Stimulated activated CD4-positive, alpha-beta T cell treated with anti-CD3 and anti-CD28 coated beads, TNF-alpha, amount 100 ng/mL, for 1 hour (primary cell): ENCODE results near the gene SOCS2.
"Not testable (repeated sequence)": the region's sequence is repeated elsewhere in the genome, so short reads cannot be mapped to it uniquely, and the experiment has no call there.

Source experiments
- DNase-seq, 3 donors: peaks; one replicate each; pipeline ENCODE4 v3.0.0-alpha.2; 2020; ENCODE audit warnings: low read depth in 3 of 3, low spot score in 1 of 3

The SOCS2 gene

GRCh38 chr12:93592641-93593406, 20.3 kb downstream of the SOCS2 start:
- DNase-seq, result no peak

- DNase-seq, result no peak
These were observed 21.4 kb downstream of the SOCS2 start for GRCh38 chr12:93593843-93594242.

- no peak for DNase-seq
These were observed 22.4 kb downstream of the SOCS2 start for GRCh38 chr12:93594766-93595311.

- DNase-seq, result no peak
These were observed 22.9 kb downstream of the SOCS2 start for GRCh38 chr12:93595351-93595750.

- no peak for DNase-seq
These were observed 25.1 kb downstream of the SOCS2 start for GRCh38 chr12:93597608-93598007.

GRCh38 chr12:93599192-93599591, 26.7 kb downstream of the SOCS2 start:
- no peak for DNase-seq

GRCh38 chr12:93601591-93601990, 29.1 kb downstream of the SOCS2 start:
- DNase-seq, result no peak

GRCh38 chr12:93602897-93603668, 30.6 kb downstream of the SOCS2 start:
- no peak for DNase-seq

- no peak for DNase-seq
These were observed 31.3 kb downstream of the SOCS2 start for GRCh38 chr12:93603762-93604161.

GRCh38 chr12:93608313-93608712, 35.8 kb downstream of the SOCS2 start:
- DNase-seq, result no peak

GRCh38 chr12:93609281-93610192, 37.1 kb downstream of the SOCS2 start:
- no peak for DNase-seq

- no peak for DNase-seq
These were observed 40.3 kb downstream of the SOCS2 start for GRCh38 chr12:93612776-93613175.

- DNase-seq, result no peak
These were observed 42.6 kb downstream of the SOCS2 start for GRCh38 chr12:93614917-93615596.

- no peak for DNase-seq
These were observed 44.2 kb downstream of the SOCS2 start for GRCh38 chr12:93616584-93617101.

GRCh38 chr12:93618891-93619410, 46.5 kb downstream of the SOCS2 start:
- no peak for DNase-seq

GRCh38 chr12:93621986-93622385, 49.5 kb downstream of the SOCS2 start:
- no peak for DNase-seq

GRCh38 chr12:93622485-93622884, 50.0 kb downstream of the SOCS2 start:
- DNase-seq, result no peak

- DNase-seq, result no peak
These were observed 52.3 kb downstream of the SOCS2 start for GRCh38 chr12:93624595-93625294.

- not testable (repeated sequence) for DNase-seq
These were observed 52.8 kb downstream of the SOCS2 start for GRCh38 chr12:93625295-93625645.

GRCh38 chr12:93626160-93626559, 53.7 kb downstream of the SOCS2 start:
- DNase-seq, result no peak
